Suprapubic skin (tissue), 4 donors: ENCODE data around the gene GARS1. TPM values are rescaled to one million over a fixed set of nuclear protein-coding genes. Genes with fewer than 3 reads are reported as not detected.

Experiments used
- DNase-seq, 2 donors: peaks; one replicate each; pipeline ENCODE4 v3.0.0-alpha.2; 2019; ENCODE audit warnings: low spot score in 2 of 2
- H3K27ac ChIP-seq: fragments of 200-600 bp; sonication (generic); one replicate; pipeline ENCODE4 v1.5.1; 2019
- H3K27me3 ChIP-seq: fragments of 200-600 bp; sonication (generic); one replicate; pipeline ENCODE4 v1.5.1; 2019
- H3K36me3 ChIP-seq: fragments of 200-600 bp; sonication (generic); one replicate; pipeline ENCODE4 v1.5.1; 2019
- H3K4me1 ChIP-seq: fragments of 200-600 bp; sonication (generic); one replicate; pipeline ENCODE4 v1.5.1; 2019
- H3K4me3 ChIP-seq: fragments of 200-600 bp; sonication (generic); one replicate; pipeline ENCODE4 v1.5.1; 2019; ENCODE audit warnings: mild to moderate bottlenecking
- H3K9me3 ChIP-seq: fragments of 200-600 bp; sonication (generic); one replicate; pipeline ENCODE4 v1.5.1; 2019
- EP300 ChIP-seq: sonication (generic); formaldehyde crosslinking; IDR thresholded peaks from one replicate; pipeline ENCODE4 v1.6.1; 2017; ENCODE audit warnings: antibody characterized with exemption
- POLR2A ChIP-seq, 2 donors: fragments of 450-650 bp; IDR thresholded peaks; one replicate each; pipeline ENCODE4 v1.6.1; 2017; ENCODE audit warnings: antibody characterized with exemption in 2 of 2, mild to moderate bottlenecking in 2 of 2, moderate library complexity in 2 of 2
- POLR2AphosphoS5 ChIP-seq, 3 donors: sonication (generic); formaldehyde crosslinking; IDR thresholded peaks; one replicate each; pipeline ENCODE4 v1.6.1; 2017; ENCODE audit warnings: antibody characterized with exemption in 3 of 3
- WGBS: methylation state at CpG from one replicate; pipeline ENCODE4 v1.1.5; 2018; 5-methylcytosine and 5-hydroxymethylcytosine counted together
- total RNA-seq, 4 donors: library from RNA; depleted of rRNA; stranded (reverse); fragments of >200 nt; gene quantifications; one replicate each; pipeline ENCODE4 v1.1.0, GENCODE V29; 2016
- TF ChIP-seq, protein P1 (sequence below), 2 donors: fragments of 200-600 bp in 1 of 2; fragments of 450-650 bp in 1 of 2; sonication (generic) in 1 of 2; IDR thresholded peaks; one replicate each; pipeline ENCODE4 v1.5.1; 2016 to 2019; ENCODE audit warnings: antibody characterized with exemption in 2 of 2, mild to moderate bottlenecking in 1 of 2, moderate library complexity in 1 of 2

The GARS1 gene
- total RNA-seq, 4 donors from 2014 or later = 72.5 to 116 (median 97.6) TPM

DNA sequence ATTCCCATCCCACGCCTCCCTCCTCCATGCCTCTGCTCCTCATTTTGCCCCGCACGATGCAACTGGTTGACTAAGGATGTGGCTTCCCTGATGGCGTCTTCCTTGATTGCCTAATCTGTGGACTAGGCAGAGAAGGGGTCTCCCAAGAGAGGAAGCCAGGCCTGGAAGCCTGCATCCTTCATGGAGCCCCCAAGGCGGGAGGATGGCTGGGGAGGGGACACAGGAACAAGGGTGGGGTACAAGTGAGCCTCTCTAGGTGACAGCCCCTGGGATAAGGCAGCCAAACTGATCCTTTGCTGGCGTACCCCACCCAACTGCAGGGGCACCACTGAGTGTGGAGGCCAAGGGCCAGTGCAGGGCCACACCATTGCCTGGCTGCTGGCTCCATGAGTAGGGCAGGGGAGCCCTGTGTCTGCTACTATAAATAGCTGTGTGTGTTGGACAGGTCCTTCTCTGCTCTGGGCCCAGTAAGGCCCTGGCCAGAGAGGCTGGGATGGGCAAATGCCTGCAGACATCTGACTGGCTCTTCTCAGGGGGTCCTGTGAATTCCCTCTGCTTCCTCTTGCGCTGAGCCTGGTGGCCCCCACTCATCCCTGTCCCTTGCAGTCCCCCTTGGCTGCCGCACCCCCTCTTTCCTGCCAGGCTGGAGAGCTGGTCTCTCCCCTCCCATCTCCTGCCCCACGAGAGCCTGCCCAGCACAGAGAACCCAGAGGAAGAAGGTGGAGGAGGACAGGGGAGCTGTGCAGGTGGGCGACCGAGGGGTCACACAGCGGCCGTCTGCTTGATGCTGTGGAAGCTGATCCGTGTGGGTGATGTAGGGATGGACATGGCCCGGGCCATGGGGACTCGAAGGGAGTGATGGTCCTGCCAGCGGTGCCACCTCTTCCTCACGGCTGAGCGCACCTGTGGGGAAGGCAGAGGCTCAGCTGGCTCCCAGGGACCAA lies 58.3 kb downstream of the GARS1 start:
- H3K27ac ChIP-seq = no peak overlapping the region
- TF ChIP-seq EP300 = no peak
- WGBS = 90% methylated on average over 17 of the region's 19 CpGs
- no peaks in the 10 kb centered on the region for H3K27me3 ChIP-seq
- no peaks in the 10 kb centered on the region for H3K36me3 ChIP-seq
- DNase-seq = peak in 1 of 2 donors; percentile 73
- no peaks in the 10 kb centered on the region for H3K9me3 ChIP-seq
- no peaks in the 10 kb centered on the region for H3K4me1 ChIP-seq
- H3K4me3 ChIP-seq = no peak overlapping the region

DNA sequence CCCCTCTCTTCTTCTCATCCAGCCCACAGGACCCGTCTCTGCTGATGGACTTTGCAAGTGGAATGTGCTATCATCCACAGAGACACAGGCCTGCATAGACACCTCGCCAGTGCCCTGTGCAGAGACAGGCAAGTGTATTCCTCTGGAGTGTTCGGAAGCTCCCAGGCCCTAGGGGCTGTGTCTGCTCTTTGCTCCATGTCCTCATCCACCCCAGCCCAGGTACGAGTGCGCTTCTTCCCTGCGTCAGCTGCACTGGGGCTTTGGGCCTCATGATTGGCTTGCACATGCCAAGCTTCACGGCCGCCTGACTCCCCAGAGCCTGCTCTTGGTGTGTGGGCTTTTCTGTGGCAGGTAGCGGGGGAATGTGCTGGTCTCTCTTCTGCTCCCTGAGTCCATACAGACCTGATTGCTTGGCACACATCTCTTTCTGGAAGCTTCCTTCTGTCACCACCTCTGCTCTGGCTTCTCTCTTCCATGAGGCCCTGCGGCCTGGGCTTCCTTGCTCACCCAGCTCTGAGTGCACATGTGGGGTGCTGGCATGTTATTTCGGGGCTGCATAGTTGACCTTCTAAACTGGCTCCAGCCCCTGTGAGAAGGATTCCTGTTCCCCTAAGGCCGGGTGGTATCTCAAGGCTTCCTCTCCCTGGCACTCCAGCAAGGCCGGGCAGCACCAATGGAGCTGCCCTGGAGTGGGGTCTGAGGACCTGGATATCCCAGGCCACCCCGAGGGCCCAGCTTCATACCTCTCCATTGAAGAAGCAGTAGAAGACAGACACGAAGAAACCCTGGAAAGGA lies 59.8 kb downstream of the GARS1 start:
- no peaks in the 10 kb centered on the region for H3K4me1 ChIP-seq
- H3K9me3 ChIP-seq = no peaks in the 10 kb centered on the region
- no peak overlapping the region for H3K4me3 ChIP-seq
- WGBS = 95% methylated on average over 15 of the region's 15 CpGs
- H3K27me3 ChIP-seq = no peaks in the 10 kb centered on the region
- no peaks in the 10 kb centered on the region for H3K36me3 ChIP-seq
- no peak overlapping the region for H3K27ac ChIP-seq
- peak in 1 of 2 donors; percentile 63 for DNase-seq
- no peak for TF ChIP-seq POLR2AphosphoS5 (IDR thresholded peaks at IDR 0.05)
- TF ChIP-seq POLR2A (IDR thresholded peaks at IDR 0.05) = no peak
- TF ChIP-seq, protein P1, sequence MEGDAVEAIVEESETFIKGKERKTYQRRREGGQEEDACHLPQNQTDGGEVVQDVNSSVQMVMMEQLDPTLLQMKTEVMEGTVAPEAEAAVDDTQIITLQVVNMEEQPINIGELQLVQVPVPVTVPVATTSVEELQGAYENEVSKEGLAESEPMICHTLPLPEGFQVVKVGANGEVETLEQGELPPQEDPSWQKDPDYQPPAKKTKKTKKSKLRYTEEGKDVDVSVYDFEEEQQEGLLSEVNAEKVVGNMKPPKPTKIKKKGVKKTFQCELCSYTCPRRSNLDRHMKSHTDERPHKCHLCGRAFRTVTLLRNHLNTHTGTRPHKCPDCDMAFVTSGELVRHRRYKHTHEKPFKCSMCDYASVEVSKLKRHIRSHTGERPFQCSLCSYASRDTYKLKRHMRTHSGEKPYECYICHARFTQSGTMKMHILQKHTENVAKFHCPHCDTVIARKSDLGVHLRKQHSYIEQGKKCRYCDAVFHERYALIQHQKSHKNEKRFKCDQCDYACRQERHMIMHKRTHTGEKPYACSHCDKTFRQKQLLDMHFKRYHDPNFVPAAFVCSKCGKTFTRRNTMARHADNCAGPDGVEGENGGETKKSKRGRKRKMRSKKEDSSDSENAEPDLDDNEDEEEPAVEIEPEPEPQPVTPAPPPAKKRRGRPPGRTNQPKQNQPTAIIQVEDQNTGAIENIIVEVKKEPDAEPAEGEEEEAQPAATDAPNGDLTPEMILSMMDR (IDR thresholded peaks at IDR 0.05) = no peak
- no peak for TF ChIP-seq EP300

DNA sequence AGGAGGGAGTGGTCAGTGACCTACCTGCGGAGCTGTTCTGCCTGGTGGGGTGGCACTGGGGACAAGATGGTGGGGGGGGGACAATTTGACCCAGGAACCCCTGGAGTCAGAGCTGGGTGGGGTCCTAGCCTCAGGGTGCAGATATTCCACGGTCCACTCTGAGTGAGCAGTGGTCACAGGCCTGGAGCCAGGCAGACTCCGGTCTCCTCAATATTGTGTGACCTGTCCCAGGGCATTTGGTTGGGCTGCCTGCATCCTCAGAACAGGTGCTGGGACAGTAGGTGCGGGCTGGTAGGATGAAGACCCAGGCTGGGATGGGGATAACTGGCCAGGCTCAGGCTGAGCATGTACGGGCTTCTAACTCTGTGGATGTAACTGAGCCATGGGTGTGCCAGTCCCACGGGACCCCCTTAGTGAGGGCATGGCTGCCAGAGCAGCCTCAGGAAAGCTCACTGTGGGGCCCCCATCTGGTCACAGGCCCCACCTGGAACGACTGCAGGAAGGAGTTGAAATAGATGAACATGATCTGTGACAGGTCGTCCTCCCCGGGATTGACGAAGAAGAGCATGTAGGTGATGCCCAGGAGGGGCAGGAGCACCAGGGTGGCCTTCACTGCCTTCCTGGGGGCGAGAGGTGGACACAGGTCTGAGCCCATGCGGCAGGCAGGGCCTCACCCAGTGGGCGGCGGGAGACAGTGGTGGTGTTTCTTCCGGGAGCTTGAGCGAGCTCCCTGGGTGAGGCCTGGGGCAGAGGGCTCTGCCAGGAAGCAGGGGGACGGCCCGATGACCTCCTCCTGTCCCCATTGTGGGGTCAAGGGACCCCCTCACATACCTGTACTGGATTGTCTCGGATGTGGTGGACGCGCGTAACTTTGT lies 60.7 kb downstream of the GARS1 start:
- 92% methylated on average over 13 of the region's 22 CpGs for WGBS
- no peaks in the 10 kb centered on the region for H3K36me3 ChIP-seq
- H3K4me3 ChIP-seq = no peak overlapping the region
- H3K27me3 ChIP-seq = no peaks in the 10 kb centered on the region
- H3K4me1 ChIP-seq = no peaks in the 10 kb centered on the region
- H3K9me3 ChIP-seq = no peaks in the 10 kb centered on the region
- H3K27ac ChIP-seq = no peak overlapping the region
- DNase-seq = peak in 1 of 2 donors; percentile 55
- TF ChIP-seq, protein P1 (IDR thresholded peaks at IDR 0.05) = no peak
- no peak for TF ChIP-seq EP300
- TF ChIP-seq POLR2A (IDR thresholded peaks at IDR 0.05) = no peak
- TF ChIP-seq POLR2AphosphoS5 (IDR thresholded peaks at IDR 0.05) = no peak

DNA sequence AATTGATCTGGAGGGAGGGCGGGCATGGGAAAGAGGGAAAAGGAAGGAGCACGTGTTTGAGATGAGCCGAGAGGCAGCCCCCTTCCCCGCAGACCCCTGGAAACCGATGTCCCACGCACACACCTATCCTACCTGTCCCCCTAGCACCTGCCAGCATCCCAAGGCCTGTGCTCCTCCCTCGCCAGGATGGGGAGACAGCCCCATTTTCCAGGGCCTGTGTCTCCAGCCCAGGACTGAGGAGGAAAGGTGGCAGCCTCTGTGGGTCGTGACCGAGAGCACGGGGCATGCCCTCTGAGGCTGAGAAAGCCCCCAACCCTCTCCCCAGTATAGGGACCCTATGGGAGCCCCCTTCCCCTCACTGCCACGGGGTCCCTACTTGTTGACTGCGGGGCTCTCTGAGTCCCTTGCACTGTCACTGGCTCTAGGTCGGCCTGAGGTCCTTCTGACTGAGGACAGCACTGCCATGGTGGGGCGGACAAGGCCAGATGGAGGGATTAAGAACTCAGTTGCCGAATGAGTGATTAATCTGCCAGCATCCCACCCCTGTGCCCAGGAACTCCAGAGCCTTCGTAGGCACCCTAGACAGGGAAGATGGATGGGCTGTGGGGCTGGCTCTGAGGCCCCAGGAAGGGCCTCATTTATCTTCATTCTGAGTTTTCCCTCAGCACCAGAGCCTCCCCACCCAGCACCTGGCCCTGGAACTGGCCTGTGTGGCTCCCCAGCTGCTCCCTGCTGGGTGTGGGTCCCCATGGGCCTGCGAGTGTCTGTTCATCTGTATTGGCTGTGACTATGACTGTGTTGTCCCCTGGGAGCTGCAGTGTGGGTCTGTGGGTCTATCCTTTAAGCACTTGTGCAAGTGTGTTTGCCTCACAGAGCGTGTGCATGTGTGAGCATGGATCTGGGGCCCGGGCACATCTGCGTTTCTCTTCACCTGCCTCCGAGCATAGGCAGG lies 61.6 kb downstream of the GARS1 start:
- H3K9me3 ChIP-seq = no peaks in the 10 kb centered on the region
- no peak overlapping the region for H3K27ac ChIP-seq
- H3K4me3 ChIP-seq = no peak overlapping the region
- 86% methylated on average over 8 of the region's 21 CpGs for WGBS
- DNase-seq = peak; percentile 38 to 74
- H3K4me1 ChIP-seq = no peaks in the 10 kb centered on the region
- TF ChIP-seq EP300 = no peak
- no peak for TF ChIP-seq POLR2A (IDR thresholded peaks at IDR 0.05)
- TF ChIP-seq, protein P1 (IDR thresholded peaks at IDR 0.05) = no peak
- TF ChIP-seq POLR2AphosphoS5 (IDR thresholded peaks at IDR 0.05) = no peak
- peaks cover 2% of the 10 kb centered on the region for H3K27me3 ChIP-seq
- no peaks in the 10 kb centered on the region for H3K36me3 ChIP-seq
